ENCODE data around the gene KIAA1671. TPM values are rescaled to one million over a fixed set of nuclear protein-coding genes. Genes with fewer than 3 reads are reported as not detected.

Gene KIAA1671
- polyA plus RNA-seq, 3 donors = not detected

- WGBS (ENCODE audit: insufficient coverage) = no CpG with 5 or more reads among the region's 1 CpG
- H3K4me3 Mint-ChIP-seq = no peak overlapping the region
Observed at GRCh38 chr22:25205847-25206246, 253.3 kb downstream of the KIAA1671 start.

GRCh38 chr22:25206998-25207397 is 254.5 kb downstream of the KIAA1671 start:
- Histone ChIP-seq H3K9ac (ENCODE audit: insufficient read depth, low read length, poor library complexity, severe bottlenecking) (no peak overlapping the region), H3K27ac (ENCODE audit: low read depth in 1 of 2, low read length in 2 of 2) (no peak overlapping the region), H3K4me3 (replicated peaks in 1 of 3; ENCODE audit: low read depth in 2 of 3, low read length in 3 of 3) (no peak overlapping the region), H3K4me1 (ENCODE audit: control insufficient read depth in 1 of 2, insufficient read depth in 2 of 2, low read length in 2 of 2) (no peaks in the 10 kb centered on the region), H3K79me2 (ENCODE audit: insufficient read depth, low read length) (no peaks in the 10 kb centered on the region), H2AFZ (ENCODE audit: insufficient read depth, low read depth, low read length, poor library complexity, severe bottlenecking) (no peak overlapping the region), H3K36me3 (replicated peaks in 1 of 2; ENCODE audit: control insufficient read depth in 1 of 2, insufficient read depth in 2 of 2, low read length in 2 of 2) (no peaks in the 10 kb centered on the region), H3K4me2 (replicated peaks; ENCODE audit: extremely low read depth, low read length, poor library complexity, severe bottlenecking) (no peak overlapping the region), H4K20me1 (ENCODE audit: insufficient read depth, low read length) (no peaks in the 10 kb centered on the region), H3K9me3 (replicated peaks in 1 of 2; ENCODE audit: control insufficient read depth in 1 of 2, insufficient read depth in 1 of 2, low read length in 2 of 2) (no peaks in the 10 kb centered on the region), H3K27me3 (ENCODE audit: control insufficient read depth in 2 of 2, insufficient read depth in 2 of 2, low read length in 2 of 2) (no peaks in the 10 kb centered on the region)
- H3K36me3 Mint-ChIP-seq = no peaks in the 10 kb centered on the region
- H3K4me1 Mint-ChIP-seq = no peaks in the 10 kb centered on the region
- no peak for TF ChIP-seq CTCF (IDR thresholded peaks at IDR 0.05)
- DNase-seq = no peak
- intact Hi-C loops (cut with micrococcal nuclease) = no loop called here
- peaks cover 0 to 2% (median 0%) of the 10 kb centered on the region in 7 donors for H3K9me3 Mint-ChIP-seq
- WGBS (ENCODE audit: insufficient coverage) = 96% methylated on average over 15 of the region's 21 CpGs
- peaks cover 0 to 4% (median 3%) of the 10 kb centered on the region in 3 donors for H3K27me3 Mint-ChIP-seq (ENCODE audit: low read depth in 3 of 3)
- no peak overlapping the region for H3K27ac Mint-ChIP-seq
- no peak overlapping the region for H3K4me3 Mint-ChIP-seq

More at GRCh38 chr22:25205847-25206246, 253.3 kb downstream of the KIAA1671 start:
- Mint-ChIP-seq H3K36me3 (no peaks in the 10 kb centered on the region), H3K27ac (peak overlapping the region in 1 of 7 donors; percentile 60), H3K9me3 (peaks cover 0 to 2% (median 0%) of the 10 kb centered on the region in 7 donors), H3K4me1 (no peaks in the 10 kb centered on the region), H3K27me3 (ENCODE audit: low read depth in 3 of 3) (peaks cover 0 to 7% (median 5%) of the 10 kb centered on the region in 3 donors)
- Histone ChIP-seq H3K9ac (ENCODE audit: insufficient read depth, low read length, poor library complexity, severe bottlenecking) (no peak overlapping the region), H2AFZ (ENCODE audit: insufficient read depth, low read depth, low read length, poor library complexity, severe bottlenecking) (no peak overlapping the region), H3K79me2 (ENCODE audit: insufficient read depth, low read length) (no peaks in the 10 kb centered on the region), H3K4me2 (replicated peaks; ENCODE audit: extremely low read depth, low read length, poor library complexity, severe bottlenecking) (no peak overlapping the region), H4K20me1 (ENCODE audit: insufficient read depth, low read length) (no peaks in the 10 kb centered on the region), H3K36me3 (replicated peaks in 1 of 2; ENCODE audit: control insufficient read depth in 1 of 2, insufficient read depth in 2 of 2, low read length in 2 of 2) (no peaks in the 10 kb centered on the region), H3K4me1 (ENCODE audit: control insufficient read depth in 1 of 2, insufficient read depth in 2 of 2, low read length in 2 of 2) (no peaks in the 10 kb centered on the region), H3K9me3 (replicated peaks in 1 of 2; ENCODE audit: control insufficient read depth in 1 of 2, insufficient read depth in 1 of 2, low read length in 2 of 2) (no peaks in the 10 kb centered on the region), H3K4me3 (replicated peaks in 1 of 3; ENCODE audit: low read depth in 2 of 3, low read length in 3 of 3) (no peak overlapping the region), H3K27me3 (ENCODE audit: control insufficient read depth in 2 of 2, insufficient read depth in 2 of 2, low read length in 2 of 2) (no peaks in the 10 kb centered on the region), H3K27ac (ENCODE audit: low read depth in 1 of 2, low read length in 2 of 2) (no peak overlapping the region)
- TF ChIP-seq CTCF (IDR thresholded peaks at IDR 0.05) = no peak
- intact Hi-C loops (cut with micrococcal nuclease) = no loop called here
- DNase-seq = no peak

Data from CD14-positive monocyte (primary cell).